ENCODE data around the gene ERVMER34-1.
A peak's percentile ranks its signal among the peaks of the same experiment; 100 is the strongest.

Gene ERVMER34-1

DNA sequence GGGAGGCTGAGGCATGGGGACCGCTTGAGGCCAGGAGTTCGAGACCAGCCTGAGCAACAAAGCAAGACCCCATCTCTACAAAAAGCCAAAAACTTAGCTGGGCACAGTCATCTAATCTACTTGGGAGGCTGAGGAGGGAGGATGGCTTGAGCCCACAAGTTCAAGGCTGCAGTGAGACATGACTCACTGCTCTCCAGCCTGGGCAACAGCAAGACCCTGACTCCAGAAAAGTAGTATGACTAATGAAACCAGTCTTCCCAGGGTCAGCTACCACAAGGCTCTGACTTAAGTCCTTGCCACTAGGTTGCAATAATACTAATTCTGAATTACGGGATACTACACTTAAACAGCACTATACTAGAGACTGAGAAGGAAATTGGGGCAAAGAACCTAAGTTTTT is 33.1 kb downstream of the ERVMER34-1 start:
- no peak for DNase-seq (ENCODE audit: low read depth in 3 of 3)

DNA sequence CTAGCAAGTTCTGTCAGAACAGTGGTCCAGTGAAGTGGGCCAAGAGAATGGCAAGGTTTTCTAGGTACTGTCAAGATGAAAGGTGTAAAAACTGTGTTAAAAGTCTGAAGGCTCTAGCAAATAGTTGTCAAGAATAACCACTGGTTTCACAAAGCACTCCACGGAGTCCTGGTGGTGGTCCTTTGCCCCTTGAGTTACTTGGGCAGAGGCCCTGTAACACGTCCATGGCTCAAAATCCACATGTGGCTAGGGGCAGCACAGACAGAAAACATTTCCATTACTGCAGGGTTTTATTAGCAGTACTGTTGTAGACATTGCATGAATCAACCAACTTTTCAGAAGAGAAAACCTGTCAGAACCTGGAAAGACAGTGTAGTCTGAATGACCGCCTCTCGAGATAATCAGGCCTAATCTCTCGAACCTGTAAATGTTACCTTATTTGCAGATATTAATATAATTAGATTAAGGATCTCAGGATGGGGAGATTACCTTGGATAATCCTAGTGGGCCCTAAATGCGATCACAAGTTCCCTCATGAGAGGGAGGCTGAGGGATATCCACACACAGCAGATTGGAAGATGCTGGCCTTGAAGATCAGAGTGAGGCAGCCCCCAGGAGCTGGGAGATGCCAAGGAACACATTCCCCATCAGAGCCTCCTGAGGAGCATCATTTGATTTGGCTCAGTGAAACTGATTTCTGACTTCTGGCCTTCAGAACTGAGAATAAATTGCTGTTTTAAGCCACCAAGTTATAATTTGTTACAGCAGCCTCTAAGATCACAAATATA is 34.7 kb downstream of the ERVMER34-1 start:
- no peak for DNase-seq (ENCODE audit: low read depth in 3 of 3)

DNA sequence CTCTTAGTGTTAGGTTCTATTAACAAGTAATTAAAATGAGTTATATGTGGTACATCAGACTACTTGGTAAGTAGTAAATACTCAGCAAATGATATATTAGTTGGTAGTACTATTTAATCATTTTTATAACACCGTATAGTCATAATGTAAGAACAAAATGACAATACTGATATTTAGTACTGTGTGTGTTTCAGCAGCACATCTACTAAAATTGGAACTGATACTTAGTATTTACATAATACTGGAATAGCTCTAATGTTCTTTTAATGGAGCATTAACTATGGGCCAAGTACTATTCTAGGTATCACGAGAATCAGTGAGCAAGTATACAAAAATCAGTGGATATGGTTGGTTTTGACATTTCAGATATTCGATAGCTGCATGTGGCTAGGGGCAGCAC is 35.3 kb downstream of the ERVMER34-1 start:
- no peak for DNase-seq (ENCODE audit: low read depth in 3 of 3)

GRCh38 chr4:52715255-52715897 is 35.8 kb downstream of the ERVMER34-1 start:
- no peak for DNase-seq (ENCODE audit: low read depth in 3 of 3)

GRCh38 chr4:52714597-52715254 is 36.5 kb downstream of the ERVMER34-1 start:
- no peak for DNase-seq (ENCODE audit: low read depth in 3 of 3)

DNA sequence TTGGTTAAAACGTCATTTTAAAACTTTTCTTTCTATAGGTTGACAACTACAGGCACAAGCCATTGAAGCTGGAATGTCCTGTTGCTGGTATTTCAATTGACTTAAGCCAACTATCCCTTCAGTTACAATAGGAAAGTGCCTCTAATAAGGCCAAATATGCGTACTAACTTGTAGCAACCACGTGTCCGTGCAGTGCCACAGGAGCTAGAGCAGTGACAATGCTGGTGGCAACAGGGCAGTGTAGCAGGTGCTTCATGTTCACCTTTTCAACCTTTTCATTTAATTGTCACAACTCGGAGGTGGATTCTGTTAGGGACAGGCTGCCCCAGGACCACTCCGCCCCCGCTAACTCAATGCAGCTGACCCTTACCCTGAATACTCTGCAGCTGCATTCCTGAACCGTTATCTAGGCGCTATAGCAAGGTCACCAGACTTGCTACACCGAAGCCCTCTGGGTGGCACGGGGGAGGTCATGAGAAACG is 37.7 kb downstream of the ERVMER34-1 start:
- DNase-seq (ENCODE audit: low read depth in 3 of 3) = no peak

DNA sequence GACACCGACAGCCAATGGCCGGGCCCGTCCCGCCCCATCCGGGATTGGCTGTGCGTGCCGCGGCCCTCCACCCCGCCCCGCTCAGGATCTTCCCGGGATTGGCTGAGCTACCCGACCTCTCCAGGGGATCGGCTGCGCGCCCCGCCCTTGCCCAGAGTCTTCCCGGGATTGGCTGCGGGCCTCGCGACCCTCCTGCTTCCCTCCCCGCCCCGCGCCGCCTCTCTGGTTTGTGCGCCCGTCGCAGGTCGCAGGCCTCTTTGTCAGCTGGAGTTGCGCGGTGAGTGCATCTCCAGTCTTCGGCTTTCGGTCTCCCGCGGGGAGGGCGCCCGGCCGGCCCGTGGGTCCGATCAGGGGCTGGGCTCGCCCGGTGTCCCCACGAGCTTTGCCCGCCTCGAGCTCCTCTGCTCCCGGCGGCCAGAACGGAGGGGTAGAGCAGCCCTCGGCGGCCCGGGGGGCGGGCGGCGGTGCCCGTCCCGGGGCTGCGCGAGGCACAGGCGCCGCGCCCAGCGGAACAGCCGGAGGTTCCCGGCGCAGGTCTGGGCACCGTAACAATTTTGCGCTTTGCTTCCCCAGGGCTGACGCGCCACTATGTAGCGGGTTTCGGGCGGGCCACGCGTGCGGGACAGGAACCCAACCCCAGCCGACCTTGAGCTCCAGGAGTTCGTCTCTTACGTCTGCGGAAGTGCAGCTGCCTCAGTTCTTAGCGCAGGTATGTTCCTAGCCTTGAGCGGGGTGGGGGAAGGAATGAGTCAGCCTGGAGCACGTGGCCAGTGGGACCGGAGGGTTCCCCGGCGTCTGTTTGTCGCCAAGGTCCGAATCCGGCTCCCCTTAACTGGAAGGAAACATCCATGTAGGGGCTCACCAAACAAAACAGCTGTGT is 38.7 kb downstream of the ERVMER34-1 start:
- peak; percentile 94 to 98 (median 96) for DNase-seq (ENCODE audit: low read depth in 3 of 3)

GRCh38 chr4:52711834-52712250 is 39.4 kb downstream of the ERVMER34-1 start:
- no peak for DNase-seq (ENCODE audit: low read depth in 3 of 3)

GRCh38 chr4:52711272-52711671 is 40.0 kb downstream of the ERVMER34-1 start:
- DNase-seq (ENCODE audit: low read depth in 3 of 3) = no peak

GRCh38 chr4:52709155-52709554 is 42.1 kb downstream of the ERVMER34-1 start:
- DNase-seq (ENCODE audit: low read depth in 3 of 3) = no peak

- no peak for DNase-seq (ENCODE audit: low read depth in 3 of 3)
These were observed 46.6 kb downstream of the ERVMER34-1 start for GRCh38 chr4:52704661-52705060.

- no peak for DNase-seq (ENCODE audit: low read depth in 3 of 3)
These were observed 47.1 kb downstream of the ERVMER34-1 start for GRCh38 chr4:52704133-52704532.

DNA sequence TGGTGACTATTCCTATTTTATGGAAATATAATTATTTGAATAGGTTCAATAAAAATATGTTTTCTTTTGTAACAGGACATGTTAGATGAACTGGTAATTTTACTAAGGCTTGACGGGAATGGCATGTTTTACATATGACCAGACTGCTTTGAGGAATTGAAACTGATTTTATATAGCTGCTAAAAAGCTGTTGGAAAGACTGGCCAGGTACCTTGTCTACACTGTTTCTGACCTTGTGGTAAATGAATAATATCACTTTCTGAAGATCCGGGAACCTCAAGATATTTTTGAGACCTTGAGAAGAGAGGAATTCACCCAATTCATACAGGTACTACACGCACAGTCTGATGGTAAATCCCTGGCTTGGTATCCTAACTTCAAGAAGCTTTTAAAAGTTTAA is 50.0 kb downstream of the ERVMER34-1 start:
- no peak for DNase-seq (ENCODE audit: low read depth in 3 of 3)

DNA sequence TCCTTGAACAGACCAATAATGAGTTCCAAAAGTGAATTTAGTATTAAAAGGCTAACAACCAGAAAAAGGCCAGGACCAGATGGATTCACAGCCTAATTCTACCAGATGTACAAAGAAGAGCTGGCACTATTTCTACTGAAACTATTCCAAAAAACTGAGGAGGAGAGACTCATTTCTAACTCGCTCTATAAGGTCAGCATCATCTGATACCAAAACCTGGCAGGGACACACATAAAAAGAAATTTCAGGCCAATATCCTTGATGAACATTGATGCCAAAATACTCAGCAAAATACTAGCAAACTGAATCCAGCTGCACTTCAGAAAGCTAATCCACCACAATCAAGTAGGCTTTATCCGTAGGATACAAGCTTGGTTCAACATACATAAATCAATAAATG is 56.3 kb downstream of the ERVMER34-1 start:
- DNase-seq (ENCODE audit: low read depth in 3 of 3) = no peak

DNA sequence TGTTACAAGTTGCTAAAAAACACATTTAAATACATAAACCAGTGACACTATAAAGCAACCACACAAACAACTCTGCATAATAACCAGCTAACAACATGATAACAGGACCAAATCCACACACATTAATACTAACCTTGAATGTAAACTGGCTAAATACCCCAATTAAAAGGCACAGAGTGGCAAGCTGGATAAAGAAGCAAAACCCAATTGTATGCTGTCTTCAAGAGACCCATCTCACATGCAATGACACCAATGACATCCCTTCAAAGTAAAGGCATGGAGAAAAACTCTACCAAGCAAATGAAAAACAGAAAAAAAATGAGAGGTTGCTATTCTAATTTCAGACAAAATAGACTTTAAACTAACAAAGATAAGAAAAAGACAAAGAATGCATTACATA is 57.7 kb downstream of the ERVMER34-1 start:
- DNase-seq (ENCODE audit: low read depth in 3 of 3) = no peak
